Colon (tissue), 2 donors: Measurements from ENCODE around the gene RAD54L2.
"Not testable (repeated sequence)": the region's sequence is repeated elsewhere in the genome, so short reads cannot be mapped to it uniquely, and the experiment has no call there.

Source experiments
- FAIRE-seq: peaks from 2 replicates; lab custom pipeline; 2012; peaks lifted over from hg19 to GRCh38; lab: Jason Lieb, UNC
- donor health status: control.
- donor health status: control.

Gene RAD54L2

DNA sequence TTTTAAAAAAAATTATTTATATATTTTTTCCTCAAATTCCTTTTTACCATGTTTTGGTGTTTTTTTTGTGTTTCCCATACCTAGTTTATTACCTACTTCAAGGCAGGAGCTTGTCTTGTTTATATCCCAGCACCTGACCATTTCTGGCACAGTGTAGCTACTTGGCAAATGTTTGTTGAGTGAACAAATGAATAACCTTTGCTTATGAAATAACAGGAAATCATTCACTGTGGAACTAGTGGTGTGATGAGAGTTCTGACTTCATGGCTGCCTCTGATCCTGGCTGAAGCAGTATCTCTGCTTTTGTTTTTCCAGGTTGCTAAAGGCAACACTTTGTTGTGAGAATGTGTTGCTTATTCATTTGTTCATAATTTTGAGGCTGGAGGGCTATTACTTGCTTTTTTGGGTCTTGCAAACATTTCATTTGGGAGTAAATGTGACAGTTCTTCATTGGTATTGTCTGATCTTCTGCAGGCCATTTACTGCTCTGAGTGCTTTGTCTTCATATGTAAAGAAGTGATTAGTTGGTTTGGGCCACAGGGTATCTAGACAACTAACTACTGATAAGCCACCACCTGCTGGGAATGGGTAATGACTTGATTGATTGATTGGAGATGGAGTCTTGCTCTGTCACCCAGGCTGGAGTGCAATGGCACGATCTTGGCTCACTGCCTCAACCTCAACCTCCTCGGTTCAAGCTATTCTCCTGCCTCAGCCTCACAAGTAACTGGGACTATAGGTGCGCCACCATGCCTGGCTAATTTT lies 5.7 kb downstream of the RAD54L2 start:
- FAIRE-seq, result no peak

DNA sequence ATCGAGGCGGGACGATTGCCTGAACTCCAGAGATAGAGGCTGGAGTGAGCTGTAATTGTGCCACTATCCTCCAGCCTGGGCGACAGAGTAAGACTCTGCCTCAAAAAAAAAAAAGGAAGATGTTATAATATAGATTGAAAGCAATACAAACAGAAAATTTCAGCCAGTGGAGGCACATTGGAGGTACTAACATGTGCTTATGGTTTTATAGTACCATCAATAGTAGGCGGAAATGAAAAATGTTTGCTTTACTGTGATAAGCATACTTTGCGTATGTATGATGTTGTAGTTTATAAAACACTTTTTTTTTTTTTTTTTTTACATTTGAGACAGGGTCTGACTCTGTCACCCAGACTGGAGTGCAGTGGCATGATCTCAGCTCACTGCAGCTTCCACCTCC lies 8.8 kb downstream of the RAD54L2 start:
- FAIRE-seq, result no peak

DNA sequence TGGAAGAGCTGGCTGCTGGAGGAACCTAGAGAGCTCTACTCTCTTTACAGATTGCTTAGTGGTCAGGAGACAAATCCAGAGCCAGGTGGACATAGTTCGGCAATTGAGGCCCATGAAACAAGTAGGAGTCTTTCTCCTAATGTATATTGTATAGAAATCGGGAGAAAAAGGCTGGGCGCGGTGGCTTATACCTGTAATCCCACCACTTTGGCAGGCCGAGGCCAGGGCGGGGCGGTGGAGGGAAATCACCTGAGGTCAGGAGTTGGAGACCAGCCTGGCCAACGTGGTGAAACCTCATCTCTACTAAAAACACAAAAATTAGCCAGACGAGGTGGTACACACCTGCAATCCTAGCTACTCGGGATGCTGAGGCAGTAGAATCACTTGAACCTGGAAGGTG lies 10.8 kb downstream of the RAD54L2 start:
- FAIRE-seq, result no peak

GRCh38 chr3:51550080-51550819 lies 11.7 kb downstream of the RAD54L2 start:
- FAIRE-seq, result no peak

GRCh38 chr3:51557993-51558392 lies 19.5 kb downstream of the RAD54L2 start:
- no peak for FAIRE-seq

DNA sequence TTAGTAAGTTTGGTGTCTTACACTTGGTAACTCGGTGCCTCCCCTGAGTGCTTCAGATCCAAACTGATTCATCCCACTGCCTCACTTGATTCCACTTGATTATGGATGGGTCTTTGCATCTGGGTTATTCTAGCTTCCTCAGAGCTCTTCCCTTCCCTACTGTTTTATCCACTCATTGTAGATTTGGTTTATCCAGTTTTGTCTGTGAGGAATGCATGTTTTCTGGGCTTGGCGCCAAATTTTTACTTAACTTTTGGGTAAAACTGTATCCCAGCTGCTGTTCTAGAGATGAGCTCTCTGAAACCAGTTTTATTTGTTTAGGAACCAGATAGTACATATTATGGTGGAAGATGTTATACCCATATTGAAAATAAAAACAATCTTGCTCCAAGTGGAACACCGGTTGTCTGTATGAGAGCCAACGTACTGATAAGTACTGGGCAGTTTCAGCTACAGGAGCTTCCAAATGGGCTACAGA lies 20.9 kb downstream of the RAD54L2 start:
- no peak for FAIRE-seq

- FAIRE-seq, result no peak
Measured at GRCh38 chr3:51559961-51560360, 21.4 kb downstream of the RAD54L2 start.

DNA sequence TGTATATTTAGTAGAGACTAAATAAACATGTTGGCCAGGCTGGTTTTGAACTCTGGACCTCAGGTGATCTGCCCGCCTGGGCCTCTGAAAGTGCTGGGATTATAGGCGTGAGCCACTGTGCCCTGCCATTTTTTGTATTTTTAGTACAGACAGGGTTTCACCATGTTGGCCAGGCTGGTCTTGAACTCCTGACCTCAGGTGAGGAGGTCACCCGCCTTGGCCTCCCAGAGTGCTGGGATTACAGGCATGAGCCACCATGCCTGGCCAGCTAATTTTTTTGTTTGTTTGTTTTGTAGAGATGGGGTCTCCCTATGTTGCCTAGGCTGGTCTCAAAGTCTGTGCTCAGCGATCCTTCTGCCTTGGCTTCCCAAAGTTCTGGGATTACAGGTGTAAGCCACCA lies 23.9 kb downstream of the RAD54L2 start:
- not testable (repeated sequence) for FAIRE-seq

- FAIRE-seq, result no peak
Measured at GRCh38 chr3:51568036-51568435, 29.5 kb downstream of the RAD54L2 start.

GRCh38 chr3:51568996-51569395 lies 30.5 kb downstream of the RAD54L2 start:
- no peak for FAIRE-seq

DNA sequence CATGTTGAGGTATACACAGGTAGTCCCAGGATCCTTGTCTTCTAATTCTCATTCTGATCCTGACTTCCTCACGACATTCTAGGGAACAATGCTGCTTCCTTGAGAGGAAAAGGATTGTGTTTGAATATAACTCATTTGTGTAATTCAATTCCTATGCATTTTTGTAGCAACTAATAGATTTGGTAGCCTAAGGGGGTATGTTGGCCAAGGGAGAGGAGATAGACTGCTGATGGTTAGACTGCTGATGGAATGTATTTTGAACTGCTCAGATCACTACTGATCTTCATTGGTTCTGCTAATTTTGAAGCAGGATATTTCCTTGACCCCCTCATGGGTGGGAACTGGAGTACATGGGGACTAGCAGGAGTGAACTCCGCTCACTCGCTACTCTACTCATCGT lies 39.7 kb downstream of the RAD54L2 start:
- no peak for FAIRE-seq

DNA sequence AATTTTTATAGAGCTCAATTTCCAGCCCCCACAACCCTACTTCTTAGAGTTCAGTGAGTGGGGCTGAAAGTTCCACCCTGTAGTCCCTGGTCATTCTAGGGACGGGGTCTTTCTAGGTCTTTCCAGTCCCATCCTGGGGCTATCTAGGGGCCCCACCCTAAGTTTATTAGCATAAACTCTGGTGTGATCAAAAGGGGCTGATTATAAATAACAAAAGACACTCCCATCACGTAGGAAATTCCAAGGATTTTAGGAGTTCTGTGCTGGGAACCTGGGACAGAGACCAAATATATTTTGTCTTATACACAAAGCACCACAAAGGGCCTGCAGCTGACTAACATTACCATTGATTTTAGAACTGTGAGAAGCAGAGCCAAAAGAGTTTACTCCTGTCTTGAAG lies 41.9 kb downstream of the RAD54L2 start:
- no peak for FAIRE-seq

DNA sequence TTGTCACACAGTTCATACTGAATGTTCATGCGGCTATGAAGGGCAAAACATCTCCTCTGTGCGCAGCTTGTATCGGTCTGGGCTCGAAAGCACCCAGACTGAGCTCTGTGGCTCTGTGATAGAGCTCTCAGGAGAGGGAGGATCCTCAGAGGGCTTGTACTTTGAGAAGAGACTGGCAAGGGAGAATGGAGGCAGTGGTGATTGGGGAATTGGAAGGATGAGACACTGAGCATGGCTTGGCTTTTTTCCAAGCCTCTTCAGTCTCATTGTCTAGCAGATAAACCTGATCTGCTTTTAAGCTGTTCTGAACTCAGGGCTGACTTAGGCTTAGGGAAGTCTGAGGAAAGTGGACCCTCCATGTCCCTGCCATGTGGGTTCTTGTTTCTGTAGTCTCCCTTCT lies 43.0 kb downstream of the RAD54L2 start:
- no peak for FAIRE-seq

GRCh38 chr3:51585197-51585596 lies 46.7 kb downstream of the RAD54L2 start:
- FAIRE-seq, result no peak

GRCh38 chr3:51585871-51586270 lies 47.4 kb downstream of the RAD54L2 start:
- no peak for FAIRE-seq
